Measurements from ENCODE around the gene RHNO1.

Gene RHNO1

DNA sequence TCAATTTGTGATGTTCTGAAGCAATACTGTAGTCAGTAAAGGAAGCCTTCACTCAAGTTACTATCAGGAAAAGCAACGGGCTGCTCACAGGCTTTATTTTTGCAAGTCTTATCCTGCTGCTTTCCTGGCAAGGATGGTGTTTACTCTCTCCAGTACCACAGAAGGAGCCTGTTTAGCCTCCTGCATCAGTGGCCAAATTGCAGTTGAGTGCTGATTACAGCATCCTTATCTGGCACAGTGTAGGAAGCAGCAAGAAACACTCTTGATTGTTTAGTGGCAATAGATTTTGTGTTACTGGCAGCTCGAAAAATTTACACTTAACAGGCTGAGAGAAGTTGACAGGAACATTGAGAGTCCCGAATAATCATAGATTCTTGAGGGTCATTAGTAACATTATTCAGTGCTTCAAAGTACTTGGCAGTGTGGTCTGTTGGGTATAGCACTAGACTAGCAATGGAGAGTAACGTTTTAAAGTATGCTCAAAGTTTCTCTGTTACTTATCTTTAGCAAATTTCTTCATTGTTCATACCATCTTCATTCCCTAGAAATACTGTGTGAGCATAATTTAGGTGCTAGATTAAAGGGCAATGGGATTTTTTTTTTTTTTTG lies 25.4 kb downstream of the RHNO1 start:
- no peak for TF ChIP-seq CTCF (IDR thresholded peaks at IDR 0.05; ENCODE audit: low read length, missing control alignments)
- DNase-seq (ENCODE audit: low read depth): peak; percentile 67
- H3K4me3 ChIP-seq (replicated peaks; ENCODE audit: low read depth, low read length): no peak overlapping the region

DNA sequence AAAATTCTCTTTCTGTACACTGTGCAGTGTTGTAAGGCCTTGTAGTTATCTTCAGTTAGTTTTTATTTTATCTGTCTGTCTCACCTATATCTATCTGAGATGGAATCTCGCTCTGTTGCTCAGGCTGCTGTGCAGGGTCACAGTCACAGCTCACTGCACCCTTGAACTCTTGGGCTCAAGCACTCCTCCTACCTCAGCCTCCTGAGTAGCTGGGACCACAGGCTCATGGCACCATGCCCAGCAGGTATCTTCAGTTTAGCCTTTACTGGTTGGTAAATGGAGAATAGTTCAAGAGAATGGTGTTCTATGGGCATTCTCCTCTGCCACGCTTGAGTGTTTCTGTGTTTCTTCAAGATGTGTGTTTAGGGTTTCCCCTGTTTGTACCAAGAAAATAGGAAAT lies 27.2 kb downstream of the RHNO1 start:
- no peak for TF ChIP-seq CTCF (IDR thresholded peaks at IDR 0.05; ENCODE audit: low read length, missing control alignments)
- no peak for DNase-seq (ENCODE audit: low read depth)
- H3K4me3 ChIP-seq (replicated peaks; ENCODE audit: low read depth, low read length): no peak overlapping the region

DNA sequence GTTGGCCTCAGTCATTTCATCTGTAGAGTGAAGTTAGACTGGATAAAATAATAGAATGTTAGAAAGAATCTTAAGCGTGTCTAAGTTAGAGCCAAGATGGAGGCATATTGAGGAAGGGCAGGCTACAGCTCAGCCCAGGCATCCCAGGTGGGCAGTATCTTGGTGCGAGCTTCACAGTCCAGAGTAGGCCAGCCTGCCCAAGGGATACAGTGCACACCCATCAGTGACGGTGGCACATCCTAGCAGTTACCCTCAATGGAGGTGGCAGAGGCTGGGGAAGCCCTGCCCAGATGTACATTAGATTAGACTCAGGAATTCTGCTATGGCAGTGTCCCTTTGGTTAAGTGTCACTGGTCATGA lies 35.2 kb downstream of the RHNO1 start:
- no peak for DNase-seq (ENCODE audit: low read depth)
- H3K4me3 ChIP-seq (replicated peaks; ENCODE audit: low read depth, low read length): no peak overlapping the region
- no peak for TF ChIP-seq CTCF (IDR thresholded peaks at IDR 0.05; ENCODE audit: low read length, missing control alignments)

DNA sequence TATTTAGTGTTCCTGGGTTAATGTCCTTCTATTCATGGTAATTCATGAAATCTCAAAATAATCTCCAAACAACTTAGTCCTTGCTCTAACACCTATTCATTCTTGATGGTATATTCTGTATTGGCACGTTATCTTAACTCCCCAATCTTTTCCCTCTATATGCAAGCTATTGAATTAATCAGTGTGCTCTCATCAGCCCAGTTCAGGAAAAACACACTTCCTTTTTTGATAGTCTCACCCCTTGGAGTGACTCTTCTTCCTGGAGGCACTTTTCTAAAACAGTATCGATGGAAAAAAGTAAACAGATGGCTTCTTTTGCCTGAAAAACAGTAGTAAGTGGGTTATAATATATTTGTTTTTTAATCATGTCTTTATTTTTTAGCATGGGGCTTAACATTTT lies 42.2 kb downstream of the RHNO1 start:
- no peak for TF ChIP-seq CTCF (IDR thresholded peaks at IDR 0.05; ENCODE audit: low read length, missing control alignments)
- no peak overlapping the region for H3K4me3 ChIP-seq (replicated peaks; ENCODE audit: low read depth, low read length)
- DNase-seq (ENCODE audit: low read depth): no peak

DNA sequence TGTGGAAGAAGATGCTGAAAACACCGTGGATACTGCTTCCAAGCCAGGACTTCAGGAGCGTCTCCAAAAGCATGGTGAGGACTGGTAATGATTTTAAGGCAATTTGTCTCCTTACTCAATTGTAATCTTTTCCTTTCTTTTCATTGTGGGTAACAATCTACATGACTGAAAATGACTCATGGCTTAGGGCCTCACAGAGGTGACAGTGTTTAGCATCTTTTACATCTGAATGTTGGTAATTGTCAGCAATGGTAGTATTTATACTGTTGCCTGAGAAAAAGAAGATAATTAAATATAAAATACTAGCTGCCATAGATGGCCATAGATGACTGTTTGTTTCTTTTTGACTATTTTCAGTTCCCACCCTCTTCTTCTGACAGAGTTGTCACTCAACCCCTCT lies 45.3 kb downstream of the RHNO1 start:
- no peak for TF ChIP-seq CTCF (IDR thresholded peaks at IDR 0.05; ENCODE audit: low read length, missing control alignments)
- DNase-seq (ENCODE audit: low read depth): no peak
- no peak overlapping the region for H3K4me3 ChIP-seq (replicated peaks; ENCODE audit: low read depth, low read length)

GRCh38 chr12:2923057-2923456 lies 46.0 kb downstream of the RHNO1 start:
- DNase-seq (ENCODE audit: low read depth): no peak
- TF ChIP-seq CTCF (IDR thresholded peaks at IDR 0.05; ENCODE audit: low read length, missing control alignments): no peak
- H3K4me3 ChIP-seq (replicated peaks; ENCODE audit: low read depth, low read length): no peak overlapping the region

DNA sequence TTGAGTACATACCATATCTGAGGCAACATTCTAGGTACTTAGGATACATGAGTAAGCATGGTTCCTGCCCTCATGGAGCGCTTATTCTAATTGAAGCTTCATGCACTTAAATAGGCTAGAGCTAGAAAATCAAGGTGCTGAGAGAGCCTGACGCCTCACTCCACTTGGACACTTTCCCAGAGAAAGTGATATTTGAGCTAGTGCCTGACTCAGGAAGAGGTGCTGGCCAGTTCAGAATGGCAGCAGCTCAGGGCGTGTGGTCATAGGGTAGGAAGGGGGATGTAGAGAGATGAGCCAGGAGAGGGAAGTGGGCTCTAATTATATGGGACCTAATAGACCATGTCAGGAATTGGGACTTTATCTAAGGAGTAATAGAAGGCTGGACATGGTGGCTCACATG lies 47.0 kb downstream of the RHNO1 start:
- peak; percentile 20 for DNase-seq (ENCODE audit: low read depth)
- TF ChIP-seq CTCF (IDR thresholded peaks at IDR 0.05; ENCODE audit: low read length, missing control alignments): no peak
- no peak overlapping the region for H3K4me3 ChIP-seq (replicated peaks; ENCODE audit: low read depth, low read length)
